ENCODE results near the gene FTHL17.

FTHL17 gene

DNA sequence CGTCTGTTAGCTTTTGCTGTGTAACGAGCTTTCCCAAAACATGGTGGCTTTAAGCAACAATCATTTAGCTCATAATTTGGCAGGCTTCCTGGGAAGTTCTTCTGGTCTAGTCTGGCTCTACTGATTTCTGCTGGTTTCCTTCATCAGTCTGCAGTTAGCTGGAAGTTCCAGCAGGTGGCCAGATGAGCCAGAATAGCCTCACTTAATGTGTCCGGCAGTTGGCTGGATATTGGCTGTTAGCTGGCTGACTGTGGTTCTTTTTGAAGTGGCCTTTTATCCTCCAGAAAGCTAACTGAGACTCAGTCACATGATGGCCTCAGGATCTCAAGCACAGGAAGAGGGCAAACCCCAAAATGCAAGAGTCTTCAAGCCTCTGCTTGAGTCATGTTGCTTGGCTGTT lies 34.9 kb downstream of the FTHL17 start:
- DNase-seq, result no peak

DNA sequence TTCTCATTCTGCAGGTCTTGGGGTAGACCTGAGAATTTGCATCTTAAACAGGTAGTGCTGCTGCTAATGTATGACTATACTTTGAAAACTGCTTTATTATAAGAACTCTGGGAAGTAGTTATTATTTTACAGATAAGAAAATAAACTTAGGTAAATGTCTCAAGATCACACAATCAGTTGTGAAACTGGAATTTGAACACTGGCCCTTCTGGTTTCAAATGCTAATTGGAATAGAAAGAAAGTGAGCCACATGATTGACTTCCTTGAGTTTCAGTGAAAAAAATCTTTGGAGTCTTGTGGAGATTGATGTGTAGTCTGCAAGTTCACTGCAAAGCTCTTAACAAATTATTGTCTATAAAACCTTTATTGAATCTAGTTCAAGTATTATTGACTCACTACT lies 44.5 kb downstream of the FTHL17 start:
- DNase-seq, result no peak

DNA sequence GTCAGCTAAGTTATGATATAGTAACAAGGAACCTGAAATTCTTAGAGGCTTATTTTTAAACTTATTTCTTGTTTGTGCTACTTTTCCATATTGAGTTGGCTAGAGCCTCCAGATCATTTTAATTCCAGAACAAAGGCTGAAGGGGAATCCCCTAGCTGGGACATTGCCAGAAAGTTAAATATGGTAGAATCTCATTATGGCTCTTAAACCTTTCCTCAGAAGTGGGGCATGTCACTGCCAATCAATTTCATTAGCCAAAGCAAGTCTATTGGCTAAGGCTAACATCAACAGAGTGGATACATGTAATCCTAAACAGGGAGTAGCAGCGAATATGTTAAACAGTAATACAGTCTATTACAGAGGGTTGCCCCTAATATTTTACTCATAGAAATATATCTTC lies 47.0 kb downstream of the FTHL17 start:
- DNase-seq, result no peak

DNA sequence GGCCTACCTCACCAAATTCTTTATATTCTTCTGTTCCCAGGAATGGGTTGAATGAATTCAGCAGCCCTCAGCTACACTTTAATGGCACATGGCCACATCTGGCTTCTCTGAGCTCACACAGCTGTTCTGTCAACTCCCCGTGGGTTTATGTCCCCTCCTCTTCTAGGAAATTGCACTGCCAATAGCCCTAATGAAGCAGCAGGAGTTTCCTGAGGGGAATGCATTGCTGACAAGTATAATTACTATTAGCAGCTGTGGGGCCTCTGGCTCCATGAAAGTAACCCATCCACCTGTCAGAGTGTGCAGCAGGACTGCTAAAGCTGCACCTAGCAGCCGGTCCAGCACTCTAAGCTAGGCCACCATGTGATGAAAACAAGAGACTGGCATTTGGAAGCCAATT lies 50.3 kb downstream of the FTHL17 start:
- no peak for DNase-seq

Data from activated T-cell treated with anti-CD3 and anti-CD28 coated beads for 4 hours (primary cell).